GM12891 (cell line): ENCODE results near the gene GRIA1.

Experiments
- POLR2A ChIP-seq: IDR thresholded peaks from 2 replicates; pipeline ENCODE4 v1.6.1; 2011; ENCODE audit warnings: low read depth, low read length, control low read depth
- POLR2AphosphoS5 ChIP-seq: IDR thresholded peaks from 2 replicates; pipeline ENCODE4 v1.6.1; 2011; ENCODE audit warnings: low read depth, low read length, control low read depth
- POU2F2 ChIP-seq: IDR thresholded peaks from 2 replicates; pipeline ENCODE4 v1.6.1; 2011; ENCODE audit warnings: low read depth, mild to moderate bottlenecking, control low read depth, low read length, moderate library complexity
- TAF1 ChIP-seq: IDR thresholded peaks from 2 replicates; pipeline ENCODE4 v1.6.1; 2011; ENCODE audit warnings: low read depth, low read length, control low read depth

DNA sequence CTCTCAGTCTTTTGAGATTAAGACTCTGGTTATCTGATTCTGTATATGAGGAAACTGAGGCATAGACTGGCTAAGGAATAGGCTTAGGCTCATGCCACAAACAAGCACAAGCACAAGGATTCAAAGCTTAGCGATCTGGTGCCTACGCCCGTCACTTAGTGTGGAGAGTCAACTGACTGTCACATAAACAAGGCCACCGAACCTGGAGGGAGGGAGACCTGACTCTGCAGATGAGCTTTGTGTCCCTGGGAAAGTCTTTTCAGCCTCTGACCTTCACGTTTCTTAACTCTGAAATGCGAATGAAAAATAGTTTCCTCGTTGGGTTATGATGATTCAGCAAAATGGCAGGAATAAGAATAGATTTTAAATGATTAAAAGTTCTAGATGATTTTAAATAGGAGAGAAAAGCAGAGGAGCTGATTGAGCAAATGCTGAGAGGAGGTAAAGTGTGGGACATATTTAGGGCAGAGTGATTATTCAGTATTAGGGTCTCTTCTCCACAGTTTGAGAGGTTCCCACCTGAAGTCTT, 135.4 kb downstream of the GRIA1 start:
- TF ChIP-seq TAF1 (no peak), POLR2A (no peak), POLR2AphosphoS5 (no peak), POU2F2 (no peak)
